GM12892 (cell line): Measurements from ENCODE around the gene ARAP3.
"Not testable (repeated sequence)": the region's sequence is repeated elsewhere in the genome, so short reads cannot be mapped to it uniquely, and the experiment has no call there.

Source experiments
- POLR2A ChIP-seq: IDR thresholded peaks from 2 replicates; pipeline ENCODE4 v1.6.1; 2011; ENCODE audit warnings: low read depth, low read length, control low read depth
- POLR2AphosphoS5 ChIP-seq: IDR thresholded peaks from 2 replicates; pipeline ENCODE4 v1.6.1; 2011; ENCODE audit warnings: low read depth, low read length, control low read depth

DNA sequence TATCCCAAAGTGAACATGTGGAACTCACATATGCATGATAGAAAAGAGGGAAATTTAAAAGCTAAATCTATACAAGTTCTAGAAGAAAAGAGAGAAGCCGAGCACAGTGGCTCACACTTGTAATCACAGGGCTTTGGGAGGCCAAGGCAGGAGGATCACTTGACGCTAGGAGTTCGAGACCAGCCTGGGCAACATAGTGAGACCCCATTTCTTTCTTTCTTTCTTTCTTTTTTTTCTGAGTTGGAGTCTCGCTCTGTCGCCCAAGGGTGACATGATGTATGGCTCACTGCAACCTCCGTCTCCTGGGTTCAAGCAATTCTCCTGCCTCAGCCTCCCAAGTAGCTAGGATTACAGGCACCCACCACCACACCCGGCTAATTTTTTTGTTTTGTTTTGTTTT, 72.1 kb downstream of the ARAP3 start:
- not testable (repeated sequence) for TF ChIP-seq POLR2A, POLR2AphosphoS5
